Panc1 (cell line): Measurements from ENCODE around the gene LATS2. TPM values are rescaled to one million over a fixed set of nuclear protein-coding genes. Genes with fewer than 3 reads are reported as not detected.

ENCODE experiments used
- ATAC-seq: fragments of 200-7000 bp; cut with Tn5 transposase; 2 replicates; pipeline ENCODE4 v1.9.1; 2020; ENCODE audit warnings: mild to moderate bottlenecking, moderate library complexity
- BruUV-seq: library from RNA; stranded (reverse); fragments of 400-500 nt; replicated peaks from 2 replicates; lab custom pipeline; 2021; lab: Mats Ljungman, UMichigan
- CTCF ChIA-PET: fragments of 300-600 bp; sonication (Branson Sonifier 250); formaldehyde crosslinking; loops from one replicate; lab custom pipeline; 2022; ENCODE audit warnings: antibody characterized with exemption; lab: Charles Lee
- POLR2A ChIA-PET: fragments of 300-600 bp; sonication (Branson Sonifier 250); formaldehyde crosslinking; loops from one replicate; lab custom pipeline; 2022; ENCODE audit warnings: antibody characterized with exemption; lab: Charles Lee
- DNase-seq: peaks from one replicate; pipeline ENCODE4 v3.0.0-alpha.2; 2010; ENCODE audit warnings: low read depth, low spot score
- H3K27ac ChIP-seq: 2 replicates; pipeline ENCODE4 v1.5.1; 2011; ENCODE audit warnings: mild to moderate bottlenecking, low read length, inconsistent platforms
- H3K27me3 ChIP-seq: fragments of 200-500 bp; sonication (Bioruptor generic); 2 replicates; pipeline ENCODE4 v1.6.0; 2014; ENCODE audit warnings: low read length, inconsistent platforms; ENCODE audit not compliant: control insufficient read depth, insufficient read depth
- H3K36me3 ChIP-seq: fragments of 200-500 bp; sonication (Bioruptor generic); 2 replicates; pipeline ENCODE4 v1.5.1; 2014; ENCODE audit warnings: inconsistent platforms, mild to moderate bottlenecking, low read length, moderate library complexity; ENCODE audit not compliant: control insufficient read depth, insufficient read depth
- H3K4me1 ChIP-seq: 2 replicates; pipeline ENCODE4 v1.5.1; 2011; ENCODE audit warnings: inconsistent platforms, mild to moderate bottlenecking, low read length, moderate library complexity; ENCODE audit not compliant: control insufficient read depth, insufficient read depth
- H3K4me3 ChIP-seq, 2 experiments: 2 replicates each; pipeline ENCODE4 v1.5.1; 2011 to 2012; ENCODE audit warnings: low read depth in 2 of 2, low read length in 2 of 2, mild to moderate bottlenecking in 2 of 2, inconsistent platforms in 1 of 2, moderate library complexity in 1 of 2
- H3K9me3 ChIP-seq: fragments of 200-500 bp; sonication (Bioruptor generic); 2 replicates; pipeline ENCODE4 v1.5.1; 2014; ENCODE audit warnings: low read depth, mild to moderate bottlenecking, inconsistent platforms, low read length, moderate library complexity; ENCODE audit not compliant: control insufficient read depth, insufficient read depth
- CTCF ChIP-seq: fragments of 450-650 bp; IDR thresholded peaks from 2 replicates; pipeline ENCODE4 v1.5.1; 2017; ENCODE audit warnings: mild to moderate bottlenecking
- POLR2AphosphoS5 ChIP-seq: IDR thresholded peaks from 2 replicates; pipeline ENCODE4 v1.6.1; 2012; ENCODE audit warnings: mild to moderate bottlenecking, low read depth, low read length, moderate library complexity
- REST ChIP-seq, 2 experiments: IDR thresholded peaks; 2 replicates each; pipeline ENCODE4 v1.6.1; 2011 to 2012; ENCODE audit warnings: low read depth in 2 of 2, control low read depth in 1 of 2, low read length in 1 of 2, mild to moderate bottlenecking in 1 of 2, moderate library complexity in 1 of 2; ENCODE audit not compliant: insufficient read depth in 1 of 2
- SIN3A ChIP-seq: IDR thresholded peaks from 2 replicates; pipeline ENCODE4 v1.6.1; 2012; ENCODE audit warnings: low read depth, mild to moderate bottlenecking, low read length, moderate library complexity, borderline replicate concordance; ENCODE audit not compliant: insufficient read depth
- TCF7L2 ChIP-seq: IDR thresholded peaks from 2 replicates; pipeline ENCODE4 v1.6.1; 2011; ENCODE audit warnings: mild to moderate bottlenecking, low read depth, low read length, inconsistent platforms
- in situ Hi-C: cut with HindIII; loops from 2 replicates; pipeline ENCODE4 v1.10.0; 2016; ENCODE audit warnings: low sequenced_read_pairs, low pct_unique_long_range_greater_than_20kb
- intact Hi-C: fragments of 100-400 bp; cut with micrococcal nuclease; formaldehyde crosslinking; loops from one replicate; pipeline ENCODE4 v1.10.0; 2022; ENCODE audit not compliant: unreplicated experiment
- total RNA-seq: library from RNA; stranded (reverse); gene quantifications from one replicate; pipeline ENCODE4 v1.2.1, GENCODE V29; 2021; ENCODE audit not compliant: unreplicated experiment

Gene LATS2
- total RNA-seq, 1 experiment from 2014 or later: 24.5 TPM

DNA sequence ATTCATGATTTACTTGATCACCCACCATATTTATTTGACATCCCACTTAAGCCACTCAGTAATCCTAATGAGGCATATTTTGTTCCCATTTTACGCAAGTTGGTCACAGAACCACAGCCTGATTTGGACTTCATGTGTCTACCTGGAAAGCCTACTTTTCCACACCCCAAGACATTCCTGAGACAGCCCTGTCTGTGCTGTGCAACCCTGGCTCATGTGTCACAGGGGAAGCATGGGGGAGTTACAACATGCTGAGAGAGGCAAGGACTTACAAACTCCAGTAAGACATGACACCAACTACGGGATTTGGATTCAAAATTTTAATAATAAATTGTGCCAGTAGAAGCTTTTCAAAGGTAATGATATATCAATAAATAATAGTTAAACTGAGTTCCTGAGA lies 88.7 kb downstream of the LATS2 start:
- TF ChIP-seq POLR2AphosphoS5 (no peak), TCF7L2 (no peak), REST (IDR thresholded peaks at IDR 0.05; ENCODE audit: insufficient read depth in 1 of 2, low read depth in 2 of 2, low read length in 1 of 2) (no peak), CTCF (no peak)
- no peak overlapping the region for H3K27ac ChIP-seq
- no peak for ATAC-seq
- no peak overlapping the region for H3K4me3 ChIP-seq
- BruUV-seq: no TSS peak
- peaks cover 14% of the 10 kb centered on the region for H3K36me3 ChIP-seq
- no peaks in the 10 kb centered on the region for H3K4me1 ChIP-seq
- intact Hi-C loops: no loop called here
- CTCF ChIA-PET: no interaction called here
- no peaks in the 10 kb centered on the region for H3K9me3 ChIP-seq
- H3K27me3 ChIP-seq: no peaks in the 10 kb centered on the region
- in situ Hi-C loops: no loop called here
- no peak for DNase-seq
- POLR2A ChIA-PET: no interaction called here

- ChIA-PET POLR2A (no interaction called here), CTCF (no interaction called here)
- no peak overlapping the region for H3K27ac ChIP-seq
- H3K4me1 ChIP-seq: no peaks in the 10 kb centered on the region
- no peak for DNase-seq
- BruUV-seq: no TSS peak
- intact Hi-C loops: no loop called here
- H3K27me3 ChIP-seq: no peaks in the 10 kb centered on the region
- H3K36me3 ChIP-seq: peaks cover 10% of the 10 kb centered on the region
- no peak for TF ChIP-seq CTCF
- TF ChIP-seq TCF7L2: no peak
- TF ChIP-seq POLR2AphosphoS5: no peak
- TF ChIP-seq REST (IDR thresholded peaks at IDR 0.05; ENCODE audit: insufficient read depth in 1 of 2, low read depth in 2 of 2, low read length in 1 of 2): no peak
- no peak for TF ChIP-seq SIN3A
- H3K9me3 ChIP-seq: no peaks in the 10 kb centered on the region
- in situ Hi-C loops: no loop called here
- ATAC-seq: no peak
- no peak overlapping the region for H3K4me3 ChIP-seq
These were observed 92.2 kb downstream of the LATS2 start for GRCh38 chr13:20969182-20969581.
